H1 (cell line): Measurements from ENCODE around the gene PURB.

Source experiments
- CEBPB ChIP-seq: IDR thresholded peaks from 2 replicates; pipeline ENCODE4 v1.6.1; 2012; ENCODE audit warnings: low read depth, low read length
- EGR1 ChIP-seq: IDR thresholded peaks from 2 replicates; pipeline ENCODE4 v1.6.1; 2011; ENCODE audit warnings: low read depth, low read length, borderline replicate concordance
- EP300 ChIP-seq, 2 experiments: IDR thresholded peaks; 1 replicate in 1 of 2; 2 replicates in 1 of 2; pipeline ENCODE4 v1.6.1; 2011 to 2012; ENCODE audit warnings: low read depth in 2 of 2, low read length in 2 of 2, mild to moderate bottlenecking in 2 of 2, borderline replicate concordance in 1 of 2, inconsistent platforms in 1 of 2, moderate library complexity in 1 of 2
- EZH2 ChIP-seq: fragments of 200-600 bp; sonication (generic); IDR thresholded peaks from 2 replicates; pipeline ENCODE4 v1.7.1; 2012; ENCODE audit warnings: low read depth, mild to moderate bottlenecking, moderate library complexity, low read length, inconsistent platforms; ENCODE audit not compliant: severe bottlenecking
- GABPA ChIP-seq: IDR thresholded peaks from 2 replicates; pipeline ENCODE4 v1.6.1; 2011; ENCODE audit warnings: mild to moderate bottlenecking, low read length, moderate library complexity, borderline replicate concordance; ENCODE audit not compliant: insufficient read depth
- HDAC6 ChIP-seq: IDR thresholded peaks from one replicate; pipeline ENCODE4 v1.7.1; 2012; ENCODE audit warnings: low read depth, mild to moderate bottlenecking, inconsistent platforms, low read length, moderate library complexity
- POLR2A ChIP-seq, 2 experiments: IDR thresholded peaks; 1 replicate in 1 of 2; 2 replicates in 1 of 2; pipeline ENCODE4 v1.6.1; 2011; ENCODE audit warnings: low read depth in 2 of 2, low read length in 2 of 2, mild to moderate bottlenecking in 2 of 2; ENCODE audit errors: control extremely low read depth in 1 of 2
- TF ChIP-seq, protein P1 (sequence below), 3 experiments: IDR thresholded peaks; 1 replicate in 2 of 3; 2 replicates in 1 of 3; pipeline versions ENCODE4 v1.5.1 to v1.6.1; 2011; ENCODE audit warnings: low read length in 3 of 3, mild to moderate bottlenecking in 3 of 3, inconsistent platforms in 2 of 3, low read depth in 1 of 3, moderate library complexity in 1 of 3; ENCODE audit not compliant: insufficient read depth in 1 of 3; ENCODE audit errors: control extremely low read depth in 1 of 3

DNA sequence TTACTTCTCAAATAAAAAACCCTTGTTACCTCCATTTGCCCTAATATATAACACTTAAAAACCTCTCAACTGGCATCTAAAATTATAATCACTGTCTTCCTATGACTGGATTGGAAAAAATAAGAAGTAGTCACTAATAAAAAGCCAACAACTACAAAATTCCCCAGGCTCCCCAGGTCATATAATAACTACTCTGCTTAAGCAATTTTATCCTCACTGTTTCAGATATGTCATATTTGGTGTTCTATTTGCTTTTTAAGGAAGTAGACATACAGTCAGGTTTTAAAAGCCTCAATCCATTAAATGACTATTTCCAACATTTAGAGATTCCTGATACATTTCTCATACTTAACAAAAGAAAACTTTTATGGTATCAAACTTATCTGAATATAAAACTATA lies 39.9 kb downstream of the PURB start:
- TF ChIP-seq POLR2A (IDR thresholded peaks at IDR 0.05; ENCODE audit: control extremely low read depth in 1 of 2, low read depth in 2 of 2, low read length in 2 of 2) (no peak), EGR1 (no peak), EP300 (IDR thresholded peaks at IDR 0.05; ENCODE audit: borderline replicate concordance in 1 of 2, low read depth in 2 of 2, low read length in 2 of 2) (no peak), GABPA (no peak), CEBPB (no peak), HDAC6 (no peak), EZH2 (no peak)
- TF ChIP-seq, protein P1, sequence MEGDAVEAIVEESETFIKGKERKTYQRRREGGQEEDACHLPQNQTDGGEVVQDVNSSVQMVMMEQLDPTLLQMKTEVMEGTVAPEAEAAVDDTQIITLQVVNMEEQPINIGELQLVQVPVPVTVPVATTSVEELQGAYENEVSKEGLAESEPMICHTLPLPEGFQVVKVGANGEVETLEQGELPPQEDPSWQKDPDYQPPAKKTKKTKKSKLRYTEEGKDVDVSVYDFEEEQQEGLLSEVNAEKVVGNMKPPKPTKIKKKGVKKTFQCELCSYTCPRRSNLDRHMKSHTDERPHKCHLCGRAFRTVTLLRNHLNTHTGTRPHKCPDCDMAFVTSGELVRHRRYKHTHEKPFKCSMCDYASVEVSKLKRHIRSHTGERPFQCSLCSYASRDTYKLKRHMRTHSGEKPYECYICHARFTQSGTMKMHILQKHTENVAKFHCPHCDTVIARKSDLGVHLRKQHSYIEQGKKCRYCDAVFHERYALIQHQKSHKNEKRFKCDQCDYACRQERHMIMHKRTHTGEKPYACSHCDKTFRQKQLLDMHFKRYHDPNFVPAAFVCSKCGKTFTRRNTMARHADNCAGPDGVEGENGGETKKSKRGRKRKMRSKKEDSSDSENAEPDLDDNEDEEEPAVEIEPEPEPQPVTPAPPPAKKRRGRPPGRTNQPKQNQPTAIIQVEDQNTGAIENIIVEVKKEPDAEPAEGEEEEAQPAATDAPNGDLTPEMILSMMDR (IDR thresholded peaks at IDR 0.05; ENCODE audit: control extremely low read depth in 1 of 3, insufficient read depth in 1 of 3, low read depth in 1 of 3, low read length in 3 of 3) = no peak
